ENCODE results near the gene RS1.

DNA sequence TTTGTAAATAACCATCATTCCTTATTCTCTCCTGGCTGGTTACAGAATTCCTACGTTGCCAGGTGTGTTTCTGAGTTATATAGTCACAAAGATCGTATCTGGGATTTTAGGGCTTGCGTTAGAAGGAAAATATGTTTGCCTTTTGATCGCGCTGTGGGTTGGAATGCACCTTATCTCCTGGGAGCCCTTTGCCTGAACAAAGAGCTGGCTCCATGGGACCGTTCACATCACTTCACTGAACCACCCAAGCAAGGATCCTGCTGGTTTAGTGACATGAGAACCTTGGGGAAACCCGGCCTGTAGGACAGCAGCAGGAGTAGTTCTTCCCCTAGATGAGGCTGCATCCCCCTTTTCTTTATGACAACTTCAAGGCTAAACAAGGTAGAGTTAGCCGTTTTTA lies 51.6 kb downstream of the RS1 start:
- TF ChIP-seq POLR2A (IDR thresholded peaks at IDR 0.05): no peak
- TF ChIP-seq CTCF (IDR thresholded peaks at IDR 0.05): no peak
